ENCODE results near the gene ZDHHC3.

GRCh38 chr3:44893097-44893496, 82.9 kb downstream of the ZDHHC3 start:
- TF ChIP-seq CTCF (IDR thresholded peaks at IDR 0.05): no peak
- no peak for TF ChIP-seq POLR2A (IDR thresholded peaks at IDR 0.05)
